IMR-90 (cell line): ENCODE data around the gene HCN2. TPM values are rescaled to one million over a fixed set of nuclear protein-coding genes. Genes with fewer than 3 reads are reported as not detected.

Source experiments
- ATAC-seq: fragments of 200-7000 bp; cut with Tn5 transposase; 2 replicates; pipeline ENCODE4 v1.9.1; 2020; ENCODE audit warnings: low read depth, mild to moderate bottlenecking, moderate library complexity
- BruUV-seq: library from RNA; stranded (reverse); fragments of 400-500 nt; replicated peaks from 2 replicates; lab custom pipeline; 2021; lab: Mats Ljungman, UMichigan
- CTCF ChIA-PET: fragments of 300-600 bp; formaldehyde crosslinking; extraction: SDS; loops from one replicate; lab custom pipeline; 2021; ENCODE audit warnings: antibody characterized with exemption; lab: Yijun Ruan, JAX
- POLR2A ChIA-PET: fragments of 300-600 bp; sonication (Branson Sonifier 250); formaldehyde crosslinking; loops from one replicate; lab custom pipeline; 2022; ENCODE audit warnings: antibody characterized with exemption; ENCODE audit not compliant: unreplicated experiment; lab: Charles Lee
- DNase-seq: peaks from one replicate; pipeline ENCODE4 v3.0.0; 2013
- H2AFZ ChIP-seq: replicated peaks from 2 replicates; pipeline ENCODE3; 2013; ENCODE audit warnings: low read length, mild to moderate bottlenecking; ENCODE audit not compliant: poor library complexity
- H2AK5ac ChIP-seq: 2 replicates; pipeline ENCODE4 v1.6.1; 2013; ENCODE audit warnings: low read depth, low read length, inconsistent platforms
- H2AK9ac ChIP-seq: replicated peaks from 2 replicates; pipeline ENCODE3; 2013; ENCODE audit warnings: mild to moderate bottlenecking, low read depth, low read length, moderate library complexity; ENCODE audit not compliant: poor library complexity
- H2BK120ac ChIP-seq: 2 replicates; pipeline ENCODE4 v1.6.1; 2013; ENCODE audit warnings: low read depth, low read length, inconsistent platforms
- H2BK15ac ChIP-seq: 3 replicates; pipeline ENCODE4 v1.6.1; 2013; ENCODE audit warnings: low read depth, low read length, inconsistent platforms
- H2BK20ac ChIP-seq: 2 replicates; pipeline ENCODE4 v1.6.1; 2013; ENCODE audit warnings: low read depth, mild to moderate bottlenecking, inconsistent platforms, low read length, moderate library complexity
- H2BK5ac ChIP-seq: 2 replicates; pipeline ENCODE4 v1.6.1; 2013; ENCODE audit warnings: mild to moderate bottlenecking, low read depth, low read length, inconsistent platforms; ENCODE audit not compliant: poor library complexity, severe bottlenecking
- H3K14ac ChIP-seq: replicated peaks from 2 replicates; pipeline ENCODE4 v1.6.1; 2013; ENCODE audit warnings: low read depth, low read length, inconsistent platforms
- H3K18ac ChIP-seq: 2 replicates; pipeline ENCODE4 v1.6.1; 2013; ENCODE audit warnings: low read depth, low read length, control low read depth
- H3K23ac ChIP-seq: 2 replicates; pipeline ENCODE4 v1.6.1; 2013; ENCODE audit warnings: low read depth, low read length, inconsistent platforms
- H3K27ac ChIP-seq: 2 replicates; pipeline ENCODE4 v1.5.1; 2013; ENCODE audit warnings: mild to moderate bottlenecking, control low read depth, low read length; ENCODE audit not compliant: insufficient read depth
- H3K27me3 ChIP-seq: 2 replicates; pipeline ENCODE4 v1.6.1; 2013; ENCODE audit warnings: low read length; ENCODE audit not compliant: control insufficient read depth, insufficient read depth
- H3K36me3 ChIP-seq: 2 replicates; pipeline ENCODE4 v1.6.1; 2013; ENCODE audit warnings: low read length, mixed read lengths; ENCODE audit not compliant: control insufficient read depth, insufficient read depth
- H3K4ac ChIP-seq: 2 replicates; pipeline ENCODE4 v1.6.1; 2013; ENCODE audit warnings: low read depth, low read length, inconsistent platforms
- H3K4me1 ChIP-seq: 2 replicates; pipeline ENCODE4 v1.6.1; 2013; ENCODE audit warnings: low read length, mixed read lengths; ENCODE audit not compliant: control insufficient read depth, insufficient read depth
- H3K4me2 ChIP-seq: 2 replicates; pipeline ENCODE4 v1.6.1; 2013; ENCODE audit warnings: low read depth, mild to moderate bottlenecking, control low read depth, low read length, moderate library complexity
- H3K4me3 ChIP-seq: 2 replicates; pipeline ENCODE4 v1.5.1; 2013; ENCODE audit warnings: low read depth, mild to moderate bottlenecking, control low read depth, low read length, moderate library complexity; ENCODE audit not compliant: insufficient read depth
- H3K56ac ChIP-seq: 2 replicates; pipeline ENCODE4 v1.6.1; 2013; ENCODE audit warnings: low read length, inconsistent platforms; ENCODE audit not compliant: insufficient read depth; ENCODE audit errors: extremely low read depth
- H3K79me1 ChIP-seq, 2 experiments: 2 replicates each; pipeline ENCODE4 v1.6.1; 2013; ENCODE audit warnings: low read length in 2 of 2, inconsistent platforms in 1 of 2, low read depth in 1 of 2
- H3K9ac ChIP-seq: 2 replicates; pipeline ENCODE4 v1.6.1; 2013; ENCODE audit warnings: low read depth, low read length, control low read depth
- H3K9me1 ChIP-seq: 2 replicates; pipeline ENCODE4 v1.6.1; 2013; ENCODE audit warnings: low read length, inconsistent platforms; ENCODE audit not compliant: insufficient read depth
- H3K9me3 ChIP-seq: 2 replicates; pipeline ENCODE4 v1.6.1; 2013; ENCODE audit warnings: low read length; ENCODE audit not compliant: control insufficient read depth, insufficient read depth
- H4K20me1 ChIP-seq: 2 replicates; pipeline ENCODE4 v1.6.1; 2013; ENCODE audit warnings: low read length, inconsistent platforms; ENCODE audit not compliant: insufficient read depth
- H4K5ac ChIP-seq: 2 replicates; pipeline ENCODE4 v1.6.1; 2013; ENCODE audit warnings: mild to moderate bottlenecking, low read depth, low read length, control low read depth
- H4K8ac ChIP-seq, 2 experiments: 2 replicates each; pipeline ENCODE4 v1.6.1; 2013; ENCODE audit warnings: low read depth in 2 of 2, low read length in 2 of 2, control low read depth in 1 of 2, inconsistent platforms in 1 of 2
- H4K91ac ChIP-seq: 2 replicates; pipeline ENCODE4 v1.6.1; 2013; ENCODE audit warnings: low read depth, low read length, inconsistent platforms; ENCODE audit not compliant: insufficient read depth
- MAFK ChIP-seq: IDR thresholded peaks from 2 replicates; pipeline ENCODE4 v1.6.1; 2012; ENCODE audit warnings: low read depth, low read length, improper control_type of control experiment
- MXI1 ChIP-seq: IDR thresholded peaks from 2 replicates; pipeline ENCODE4 v1.6.1; 2012; ENCODE audit warnings: low read depth, mild to moderate bottlenecking, low read length, moderate library complexity, borderline replicate concordance
- WGBS, 2 experiments: methylation state at CpG; one replicate each; pipeline versions ENCODE4 v1.1.5 to v1.1.7; 2013; ENCODE audit warnings: missing lambda C conversion rate in 2 of 2; ENCODE audit not compliant: insufficient read length in 1 of 2; ENCODE audit errors: extremely low coverage in 2 of 2; 5-methylcytosine and 5-hydroxymethylcytosine counted together
- dilution Hi-C: fragments of 300-500 bp; cut with HindIII; formaldehyde crosslinking; loops from one replicate; pipeline ENCODE4 v1.14.3; 2018; ENCODE audit warnings: low sequenced_read_pairs; ENCODE audit not compliant: unreplicated experiment
- in situ Hi-C: fragments of 300-500 bp; cut with MboI; formaldehyde crosslinking; loops from 3 replicates; pipeline ENCODE4 v1.14.3; 2019; ENCODE audit warnings: low sequenced_read_pairs, inconsistent platforms, mixed read lengths
- intact Hi-C: fragments of 100-400 bp; cut with micrococcal nuclease; formaldehyde crosslinking; loops from 2 replicates; pipeline ENCODE4 v1.10.0; 2022
- polyA plus RNA-seq, 3 experiments: library from polyadenylated mRNA; depleted of rRNA; stranded (reverse); fragments of >200 nt; gene quantifications; 2 replicates each; pipeline ENCODE4 v1.2.3, GENCODE V29; 2012; ENCODE audit warnings: low replicate concordance in 1 of 3
- total RNA-seq: library from RNA; depleted of rRNA; stranded (reverse); fragments of >200 nt; gene quantifications from 2 replicates; pipeline ENCODE4 v1.2.3, GENCODE V29; 2012

The HCN2 gene
- total and polyA plus RNA-seq, 2 of the 4 experiments (the other 2 are of a cell fraction) = 0.72 to 2.6 TPM

DNA sequence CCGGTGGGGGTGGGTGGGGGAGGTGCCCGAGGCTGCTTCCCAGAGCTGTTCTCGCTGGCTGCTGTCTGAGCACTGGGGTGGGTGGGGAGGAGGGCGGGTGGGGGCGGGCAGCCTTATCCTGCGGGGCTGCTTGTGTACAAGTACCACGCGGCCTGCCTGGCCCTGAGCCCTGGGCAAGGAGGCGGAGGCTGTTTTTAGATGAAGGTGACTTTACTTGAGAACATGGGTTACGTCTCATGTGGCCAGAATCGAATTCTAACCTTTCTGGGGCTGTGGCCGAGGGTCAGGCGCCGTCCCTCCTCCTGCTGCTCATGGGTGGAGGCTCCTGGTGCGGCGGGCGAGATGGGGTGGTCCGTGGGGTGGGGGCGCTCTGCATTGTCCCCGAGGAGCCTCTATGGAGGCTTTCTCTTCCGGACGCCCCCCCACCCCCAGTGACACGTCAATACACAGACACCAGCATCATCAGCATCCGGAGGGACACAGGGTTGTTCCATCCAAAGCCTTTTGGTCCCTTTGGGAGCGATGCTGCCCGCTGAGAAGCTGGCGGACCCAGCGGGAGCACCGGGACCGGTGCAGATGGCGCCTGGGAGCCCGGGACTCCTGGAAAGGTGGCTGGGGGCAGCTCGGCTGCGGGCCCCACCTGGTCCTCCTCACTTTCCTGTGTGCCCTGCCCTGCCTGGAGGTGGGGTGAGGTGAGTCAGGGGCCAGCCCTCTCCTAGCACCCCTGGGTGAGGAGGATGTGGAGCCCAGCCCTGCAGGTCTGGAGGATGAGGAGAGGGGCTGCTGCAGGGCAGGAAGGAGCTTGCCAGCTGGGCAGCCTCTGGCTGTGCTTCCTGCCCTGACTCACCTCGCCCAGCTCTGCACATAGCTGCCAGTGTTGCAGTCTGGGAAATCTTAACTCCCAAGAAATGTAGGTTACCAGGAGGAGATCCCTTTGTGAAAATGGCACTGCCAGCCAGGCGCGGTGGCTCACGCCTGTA, 13.9 kb upstream of the HCN2 start:
- POLR2A ChIA-PET = no interaction called here
- no peak for ATAC-seq
- dilution Hi-C loops = no loop called here

More for the DNA sequence above, 13.9 kb upstream of the HCN2 start:
- Histone ChIP-seq H4K91ac (no peak overlapping the region), H3K27ac (no peak overlapping the region), H3K9me3 (no peaks in the 10 kb centered on the region), H2BK5ac (no peak overlapping the region), H3K18ac (no peak overlapping the region), H3K79me1 (peaks cover 0 to 67% of the 10 kb centered on the region in 2 experiments; a peak in 2 of 4 replicates), H2AFZ (peak overlapping the region; percentile 56), H3K4me2 (peak overlapping the region; percentile 62), H3K4me1 (peaks cover 26% of the 10 kb centered on the region), H3K4me3 (no peak overlapping the region), H4K20me1 (peaks cover 76% of the 10 kb centered on the region), H3K9ac (no peak overlapping the region), H3K14ac (no peak overlapping the region), H4K8ac (no peak overlapping the region), H3K56ac (no peak overlapping the region), H2AK9ac (peak overlapping the region; percentile 20), H2BK15ac (no peak overlapping the region), H2BK120ac (no peak overlapping the region), H3K27me3 (no peaks in the 10 kb centered on the region), H3K4ac (no peak overlapping the region), H3K9me1 (peaks cover 11% of the 10 kb centered on the region; the same call in 1 of the 2 replicates), H2BK20ac (no peak overlapping the region), H3K36me3 (peaks cover 9% of the 10 kb centered on the region; the same call in 1 of the 2 replicates), H3K23ac (no peak overlapping the region), H4K5ac (no peak overlapping the region), H2AK5ac (peak overlapping the region; percentile 20; the same call in 1 of the 2 replicates)
- peak; percentile 37 for DNase-seq
- intact Hi-C loops (no loop called here), in situ Hi-C loops (no loop called here)
- 54% methylated on average over 8 of the region's 38 CpGs; no CpG with 5 or more reads in 1 of the 2 experiments for WGBS, 2 experiments
- no TSS peak for BruUV-seq
- CTCF ChIA-PET = interaction anchor here (0.6 kb wide), 1 partner anchor 50 kb away, joined by 6 read pairs; no protein-coding TSS in a partner anchor
- TF ChIP-seq MXI1 (0 out of 2 replicates have a peak, but pooled peaks have one; percentile 17), MAFK (no peak)
